ENCODE results near the gene DAZAP1. TPM values are rescaled to one million over a fixed set of nuclear protein-coding genes. Genes with fewer than 3 reads are reported as not detected.

DAZAP1 gene
- total RNA-seq, 8 experiments from 2014 or later, result 32.3 to 129 (median 46.7) TPM

- Histone ChIP-seq H3K4me3 (no peak overlapping the region), H3K27ac (no peak overlapping the region), H3K4me1 (replicated peaks in 1 of 2) (peaks cover 7 to 8% of the 10 kb centered on the region in 2 donors)
- 90 to 93% methylated on average over 4 to 8 of the region's 14 CpGs; no CpG with 5 or more reads in 8 of the 10 experiments for WGBS, 10 experiments
- in situ Hi-C loops (cut with MboI; ENCODE audit: low pct_unique_long_range_greater_than_20kb in 2 of 9, low sequenced_read_pairs in 9 of 9, unreplicated experiment in 9 of 9), result no loop called here
- no peak for ATAC-seq (replicated peaks in 6 of 8)
Measured at GRCh38 chr19:1429750-1430149, 22.4 kb downstream of the DAZAP1 start.

DNA sequence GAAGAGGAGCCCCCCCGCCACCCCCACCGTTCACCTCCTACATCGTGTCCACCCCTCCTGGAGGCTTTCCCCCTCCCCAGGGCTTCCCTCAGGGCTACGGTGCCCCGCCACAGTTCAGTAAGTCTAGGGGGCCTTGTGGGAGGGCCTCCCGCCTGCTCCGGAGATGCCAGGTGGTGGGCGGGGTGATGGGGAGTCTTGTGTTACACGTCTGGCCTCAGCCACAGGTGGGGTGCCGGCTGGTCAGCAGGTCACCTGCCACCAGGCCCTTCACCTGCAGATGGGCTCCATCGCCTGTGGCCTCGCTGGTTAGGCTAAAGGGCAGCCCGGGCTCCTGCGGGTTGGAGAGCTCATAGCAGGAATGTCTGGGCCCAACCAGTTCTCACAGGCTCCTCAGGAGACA is 22.9 kb downstream of the DAZAP1 start:
- H3K27ac ChIP-seq, result no peak overlapping the region
- in situ Hi-C loops (cut with MboI; ENCODE audit: low pct_unique_long_range_greater_than_20kb in 2 of 9, low sequenced_read_pairs in 9 of 9, unreplicated experiment in 9 of 9), result no loop called here

GRCh38 chr19:1431759-1432506 is 24.5 kb downstream of the DAZAP1 start:
- no peaks in the 10 kb centered on the region for H3K4me1 ChIP-seq (replicated peaks in 1 of 2)
- no peak for ATAC-seq (replicated peaks in 6 of 8)
- 20 to 100% (median 81%) methylated on average over 1 to 13 of the region's 24 CpGs; no CpG with 5 or more reads in 2 of the 10 experiments for WGBS, 10 experiments
- in situ Hi-C loops (cut with MboI; ENCODE audit: low pct_unique_long_range_greater_than_20kb in 2 of 9, low sequenced_read_pairs in 9 of 9, unreplicated experiment in 9 of 9), result no loop called here
- no peak overlapping the region for H3K27ac ChIP-seq
- no peak overlapping the region for H3K4me3 ChIP-seq

More for the DNA sequence above, 22.9 kb downstream of the DAZAP1 start:
- WGBS, 10 experiments, result 100% methylated on average over 2 of the region's 14 CpGs; no CpG with 5 or more reads in 9 of the 10 experiments
- peaks cover 2 to 3% of the 10 kb centered on the region in 2 donors for H3K4me1 ChIP-seq (replicated peaks in 1 of 2)
- ATAC-seq (replicated peaks in 6 of 8), result no peak
- H3K4me3 ChIP-seq, result no peak overlapping the region

DNA sequence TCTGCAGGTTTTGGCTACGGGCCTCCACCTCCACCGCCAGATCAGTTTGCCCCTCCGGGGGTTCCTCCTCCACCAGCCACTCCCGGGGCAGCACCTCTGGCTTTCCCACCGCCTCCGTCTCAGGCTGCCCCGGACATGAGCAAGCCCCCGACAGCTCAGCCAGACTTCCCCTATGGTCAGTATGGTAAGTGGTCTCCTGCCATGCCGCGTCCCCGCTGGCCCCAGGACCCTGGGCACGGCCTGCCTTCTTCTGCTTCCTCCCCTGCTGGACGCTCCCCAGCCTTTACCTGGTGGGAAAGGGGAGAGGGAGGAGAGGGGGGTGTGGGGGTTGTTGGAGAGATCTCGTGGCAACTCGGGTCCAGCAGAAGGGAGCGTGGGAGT is 25.1 kb downstream of the DAZAP1 start:
- in situ Hi-C loops (cut with MboI; ENCODE audit: low pct_unique_long_range_greater_than_20kb in 2 of 9, low sequenced_read_pairs in 9 of 9, unreplicated experiment in 9 of 9), result no loop called here
- no peak overlapping the region for H3K27ac ChIP-seq
- peak in 1 of 8 experiments; percentile 2 for ATAC-seq (replicated peaks in 6 of 8)
- WGBS, 10 experiments, result 90 to 100% (median 100%) methylated on average over 1 to 7 of the region's 16 CpGs; no CpG with 5 or more reads in 6 of the 10 experiments
- no peaks in the 10 kb centered on the region for H3K4me1 ChIP-seq (replicated peaks in 1 of 2)
- H3K4me3 ChIP-seq, result no peak overlapping the region

DNA sequence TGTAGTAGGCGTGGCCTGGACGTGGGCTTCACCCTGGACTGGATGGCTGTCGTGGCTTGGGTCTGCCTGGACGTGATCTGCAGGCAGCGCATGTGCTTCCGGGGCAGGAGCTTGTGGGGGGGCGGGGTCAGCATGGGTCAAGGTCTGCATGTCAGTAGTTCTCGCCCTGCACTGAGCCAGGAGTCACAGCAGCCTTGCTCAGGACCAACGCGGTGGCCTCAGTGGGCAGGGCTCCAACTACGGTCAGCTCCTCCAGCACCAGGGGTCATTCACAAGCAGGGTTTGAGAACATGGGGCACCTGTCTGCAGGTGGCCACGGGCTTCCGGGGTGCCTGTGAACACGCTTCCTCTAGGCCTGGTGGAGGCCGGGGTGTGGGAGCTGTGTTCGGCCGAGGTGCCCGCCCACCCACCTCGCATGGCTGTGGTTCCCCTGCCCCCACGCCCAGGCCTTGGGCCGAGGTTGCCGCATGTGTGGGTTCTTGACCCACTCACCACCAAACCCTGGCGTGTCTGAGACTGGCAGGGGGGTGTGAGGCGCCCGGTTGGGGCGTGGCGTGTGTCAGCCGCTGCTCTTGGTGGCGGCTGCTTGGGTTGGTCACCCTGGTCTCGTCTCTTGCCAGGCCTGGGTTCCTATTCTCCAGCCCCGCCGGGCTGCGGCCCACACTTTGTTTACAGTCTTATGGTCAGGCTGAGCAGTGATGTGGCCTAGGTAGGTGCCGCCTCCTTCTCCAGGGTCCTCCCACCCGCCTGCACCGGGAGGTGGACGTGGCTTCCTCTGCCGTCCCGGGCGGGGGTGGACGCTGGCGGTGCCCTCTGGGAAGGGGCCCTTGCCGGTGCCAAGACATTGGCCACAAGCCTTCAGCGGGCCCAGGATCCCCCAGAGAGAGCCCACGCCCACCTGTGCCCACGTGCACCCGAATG is 26.0 kb downstream of the DAZAP1 start:
- H3K27ac ChIP-seq, result no peak overlapping the region
- in situ Hi-C loops (cut with MboI; ENCODE audit: low pct_unique_long_range_greater_than_20kb in 2 of 9, low sequenced_read_pairs in 9 of 9, unreplicated experiment in 9 of 9), result no loop called here
- no peak for ATAC-seq (replicated peaks in 6 of 8)
- no peaks in the 10 kb centered on the region for H3K4me1 ChIP-seq (replicated peaks in 1 of 2)
- WGBS, 10 experiments, result 60 to 100% (median 87%) methylated on average over 1 to 4 of the region's 47 CpGs; no CpG with 5 or more reads in 5 of the 10 experiments
- no peak overlapping the region for H3K4me3 ChIP-seq

GRCh38 chr19:1434040-1434366 is 26.6 kb downstream of the DAZAP1 start:
- no peak overlapping the region for H3K4me3 ChIP-seq
- in situ Hi-C loops (cut with MboI; ENCODE audit: low pct_unique_long_range_greater_than_20kb in 2 of 9, low sequenced_read_pairs in 9 of 9, unreplicated experiment in 9 of 9), result no loop called here
- 100% methylated on average over 1 of the region's 17 CpGs; no CpG with 5 or more reads in 9 of the 10 experiments for WGBS, 10 experiments
- ATAC-seq (replicated peaks in 6 of 8), result no peak
- H3K27ac ChIP-seq, result no peak overlapping the region
- no peaks in the 10 kb centered on the region for H3K4me1 ChIP-seq (replicated peaks in 1 of 2)

DNA sequence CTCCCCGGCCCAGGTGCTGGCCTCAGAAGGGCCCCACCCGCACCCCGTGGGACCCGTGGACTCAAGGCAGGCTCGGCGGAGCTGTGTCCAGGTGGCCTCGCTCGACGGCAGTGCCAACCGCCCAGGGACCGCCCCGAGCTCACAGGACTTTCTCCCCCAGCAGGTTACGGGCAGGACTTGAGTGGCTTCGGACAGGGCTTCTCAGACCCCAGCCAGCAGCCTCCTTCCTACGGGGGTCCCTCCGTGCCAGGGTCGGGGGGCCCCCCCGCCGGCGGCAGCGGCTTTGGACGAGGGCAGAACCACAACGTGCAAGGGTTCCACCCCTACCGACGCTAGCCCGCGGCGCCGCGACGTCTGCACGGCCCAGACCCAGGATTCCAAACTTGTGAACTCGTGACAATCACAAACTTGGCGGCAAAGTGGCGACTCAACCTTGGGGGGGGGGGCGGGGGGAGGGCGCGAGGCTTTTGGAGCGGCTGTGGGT is 27.2 kb downstream of the DAZAP1 start:
- Histone ChIP-seq H3K27ac (no peak overlapping the region), H3K4me1 (replicated peaks in 1 of 2) (peaks cover 4% of the 10 kb centered on the region in 2 donors), H3K4me3 (no peak overlapping the region)
- in situ Hi-C loops (cut with MboI; ENCODE audit: low pct_unique_long_range_greater_than_20kb in 2 of 9, low sequenced_read_pairs in 9 of 9, unreplicated experiment in 9 of 9), result no loop called here
- ATAC-seq (replicated peaks in 6 of 8), result no peak
- WGBS, 10 experiments, result 93 to 100% (median 97%) methylated on average over 2 to 19 of the region's 39 CpGs; no CpG with 5 or more reads in 6 of the 10 experiments

- no peak overlapping the region for H3K4me3 ChIP-seq
- H3K4me1 ChIP-seq (replicated peaks in 1 of 2), result peaks cover 10 to 11% of the 10 kb centered on the region in 2 donors
- H3K27ac ChIP-seq, result no peak overlapping the region
- WGBS, 10 experiments, result 78 to 100% (median 88%) methylated on average over 1 to 18 of the region's 21 CpGs
- in situ Hi-C loops (cut with MboI; ENCODE audit: low pct_unique_long_range_greater_than_20kb in 2 of 9, low sequenced_read_pairs in 9 of 9, unreplicated experiment in 9 of 9), result no loop called here
- no peak for ATAC-seq (replicated peaks in 6 of 8)
Measured at GRCh38 chr19:1435378-1435989, 28.1 kb downstream of the DAZAP1 start.

DNA sequence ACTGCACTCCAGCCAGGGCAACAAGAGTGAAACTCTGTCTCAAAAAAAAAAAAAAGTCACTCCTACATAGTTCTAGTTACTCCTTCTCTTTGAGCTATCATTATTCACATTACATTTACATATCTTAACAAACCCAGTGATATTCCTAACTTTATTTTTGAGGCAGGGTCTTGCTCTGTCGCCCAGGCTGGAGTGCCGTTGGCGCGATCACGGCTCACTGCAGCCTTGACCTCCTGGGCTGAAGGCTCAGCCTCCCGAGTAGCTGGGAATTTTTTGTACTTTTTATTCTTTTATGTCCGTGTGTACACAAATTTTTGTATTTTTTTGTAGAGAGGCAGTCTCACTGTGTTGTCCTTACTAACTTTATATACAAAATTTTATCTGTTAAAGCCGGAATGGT is 30.2 kb downstream of the DAZAP1 start:
- Histone ChIP-seq H3K4me1 (replicated peaks in 1 of 2) (peaks cover 10 to 11% of the 10 kb centered on the region in 2 donors), H3K27ac (no peak overlapping the region), H3K4me3 (no peak overlapping the region)
- ATAC-seq (replicated peaks in 6 of 8), result no peak
- in situ Hi-C loops (cut with MboI; ENCODE audit: low pct_unique_long_range_greater_than_20kb in 2 of 9, low sequenced_read_pairs in 9 of 9, unreplicated experiment in 9 of 9), result no loop called here
- WGBS, 10 experiments, result 34 to 90% (median 74%) methylated on average over 1 to 8 of the region's 8 CpGs

DNA sequence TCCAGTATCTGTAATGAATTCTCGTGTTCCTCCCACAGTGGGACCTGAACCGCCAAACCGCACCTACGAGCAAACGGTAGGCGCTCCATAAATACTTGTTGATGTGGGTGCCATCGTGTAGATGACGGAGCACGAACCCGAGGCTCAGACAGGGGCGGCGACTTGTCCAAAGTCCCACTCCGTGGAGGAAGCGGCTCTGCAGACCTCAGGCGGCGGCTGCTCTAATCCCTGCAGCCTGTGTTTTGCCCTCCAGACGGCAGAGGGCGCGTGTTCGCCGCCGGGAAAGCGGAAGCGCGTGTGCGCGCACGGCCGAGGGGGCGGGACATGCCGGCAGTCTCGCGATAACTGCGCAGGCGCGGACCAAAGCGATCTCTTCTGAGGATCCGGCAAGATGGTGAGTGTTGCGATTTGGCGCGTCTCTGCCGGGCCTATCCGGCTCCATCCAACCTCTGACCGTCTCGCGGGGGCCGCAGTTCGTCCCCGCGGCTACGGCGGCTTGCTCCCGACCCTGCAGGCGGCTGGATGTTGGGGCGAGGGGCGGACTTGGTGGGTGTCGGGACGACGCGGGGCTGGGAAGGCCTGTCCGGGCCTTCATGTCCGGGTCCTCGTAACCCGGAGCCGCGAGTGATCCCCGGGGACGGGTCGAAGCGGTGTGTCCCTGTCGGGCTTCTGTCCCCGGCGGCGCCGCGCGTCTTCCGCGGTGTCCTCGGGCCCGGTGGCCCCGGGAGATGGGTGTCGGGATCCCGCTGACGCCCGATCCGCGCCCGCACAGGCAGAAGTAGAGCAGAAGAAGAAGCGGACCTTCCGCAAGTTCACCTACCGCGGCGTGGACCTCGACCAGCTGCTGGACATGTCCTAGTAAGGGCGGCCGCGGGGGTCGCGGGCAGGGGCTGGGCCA is 30.9 kb downstream of the DAZAP1 start, which contains the start of gene RPS15:
Gene RPS15, plus strand, starts transcription at position 362 of the 898 bp plus-strand sequence. Its CDS starts 30 bp downstream, at position 392.
- WGBS, 10 experiments, result 0 to 13% (median 2%) methylated on average over 1 to 22 of the region's 100 CpGs; no CpG with 5 or more reads in 2 of the 10 experiments
- H3K4me1 ChIP-seq (replicated peaks in 1 of 2), result peaks cover 10 to 11% of the 10 kb centered on the region in 2 donors
- peak within 1 kb of the TSS; percentile 69 to 92 for H3K27ac ChIP-seq
- H3K4me3 ChIP-seq, result peak within 1 kb of the TSS; percentile 49 to 95 (median 84)
- ATAC-seq (replicated peaks in 6 of 8), result peak; percentile 78 to 89 (median 85)
- in situ Hi-C loops (cut with MboI; ENCODE audit: low pct_unique_long_range_greater_than_20kb in 2 of 9, low sequenced_read_pairs in 9 of 9, unreplicated experiment in 9 of 9), result no loop called here

DNA sequence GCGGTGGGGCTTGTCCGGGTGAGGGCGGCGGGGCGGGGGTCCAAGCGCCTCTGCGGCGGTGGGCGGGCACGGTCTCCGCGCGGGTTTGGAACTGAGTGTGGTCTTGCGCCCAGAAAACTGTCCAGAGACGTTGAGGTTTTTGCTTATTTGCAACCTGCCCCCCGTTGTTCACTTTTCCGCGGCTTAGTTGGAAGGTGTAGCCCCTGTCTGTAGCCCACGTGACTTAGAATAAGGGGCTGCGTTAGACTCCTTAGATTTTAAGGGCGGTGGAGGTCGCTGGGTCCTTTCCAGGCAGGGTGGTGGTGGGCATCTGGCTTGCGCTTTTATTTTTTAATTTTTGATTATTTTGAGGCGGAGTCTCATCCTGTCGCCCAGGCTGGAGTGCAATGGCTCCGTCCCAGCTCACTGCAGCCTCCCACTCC is 31.6 kb downstream of the DAZAP1 start:
- Histone ChIP-seq H3K4me3 (peak overlapping the region; percentile 49 to 95 (median 84)), H3K4me1 (replicated peaks in 1 of 2) (peaks cover 10 to 11% of the 10 kb centered on the region in 2 donors), H3K27ac (peak overlapping the region; percentile 69 to 92)
- in situ Hi-C loops (cut with MboI; ENCODE audit: low pct_unique_long_range_greater_than_20kb in 2 of 9, low sequenced_read_pairs in 9 of 9, unreplicated experiment in 9 of 9), result no loop called here
- WGBS, 10 experiments, result 0 to 3% (median 0%) methylated on average over 1 to 8 of the region's 26 CpGs; no CpG with 5 or more reads in 5 of the 10 experiments
- ATAC-seq (replicated peaks in 6 of 8), result peak in 1 of 8 experiments; percentile 1
